ENCODE measurements around the gene FGF8. TPM values are rescaled to one million over a fixed set of nuclear protein-coding genes. Genes with fewer than 3 reads are reported as not detected.

The FGF8 gene
- total and polyA plus RNA-seq, 2 of the 4 experiments (the other 2 are of a cell fraction), result 0.17 TPM; not detected in 1

- TF ChIP-seq, protein P1, sequence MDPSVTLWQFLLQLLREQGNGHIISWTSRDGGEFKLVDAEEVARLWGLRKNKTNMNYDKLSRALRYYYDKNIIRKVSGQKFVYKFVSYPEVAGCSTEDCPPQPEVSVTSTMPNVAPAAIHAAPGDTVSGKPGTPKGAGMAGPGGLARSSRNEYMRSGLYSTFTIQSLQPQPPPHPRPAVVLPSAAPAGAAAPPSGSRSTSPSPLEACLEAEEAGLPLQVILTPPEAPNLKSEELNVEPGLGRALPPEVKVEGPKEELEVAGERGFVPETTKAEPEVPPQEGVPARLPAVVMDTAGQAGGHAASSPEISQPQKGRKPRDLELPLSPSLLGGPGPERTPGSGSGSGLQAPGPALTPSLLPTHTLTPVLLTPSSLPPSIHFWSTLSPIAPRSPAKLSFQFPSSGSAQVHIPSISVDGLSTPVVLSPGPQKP (IDR thresholded peaks at IDR 0.05; ENCODE audit: borderline replicate concordance, low read depth, low read length), result no peak
These were observed at the start of gene FGF8 (continued) for GRCh38 chr10:101775273-101776160.

GRCh38 chr10:101824736-101825135, 48.8 kb upstream of the FGF8 start:
- H3K18ac ChIP-seq (ENCODE audit: low read depth, low read length), result no peak overlapping the region
- no peak overlapping the region for H2BK120ac ChIP-seq (ENCODE audit: low read depth, low read length)
- H2BK5ac ChIP-seq (ENCODE audit: low read depth, low read length, poor library complexity, severe bottlenecking), result no peak overlapping the region
- BruUV-seq (replicated peaks), result no TSS peak
- dilution Hi-C loops (cut with HindIII; ENCODE audit: low sequenced_read_pairs, unreplicated experiment) (no loop called here), intact Hi-C loops (cut with micrococcal nuclease) (no loop called here), in situ Hi-C loops (cut with MboI; ENCODE audit: low sequenced_read_pairs) (loop anchor here (25.0 kb wide), 1 partner anchor 887 kb away; no protein-coding TSS in a partner anchor)
- CTCF ChIA-PET, result no interaction called here
- no peaks in the 10 kb centered on the region; the same call in 1 of the 2 replicates for H4K20me1 ChIP-seq (ENCODE audit: insufficient read depth, low read length)
- H3K14ac ChIP-seq (replicated peaks; ENCODE audit: low read depth, low read length), result no peak overlapping the region
- H3K27me3 ChIP-seq (ENCODE audit: control insufficient read depth, insufficient read depth, low read length), result no peaks in the 10 kb centered on the region
- no peak overlapping the region for H4K5ac ChIP-seq (ENCODE audit: low read depth, low read length)
- H3K4me3 ChIP-seq (ENCODE audit: insufficient read depth, low read depth, low read length), result no peak overlapping the region
- no peak overlapping the region for H3K9ac ChIP-seq (ENCODE audit: low read depth, low read length)
- H2AK9ac ChIP-seq (replicated peaks; ENCODE audit: low read depth, low read length, poor library complexity), result no peak overlapping the region
- no peak overlapping the region for H4K8ac ChIP-seq (ENCODE audit: low read depth in 2 of 2, low read length in 2 of 2)
- no peak for ATAC-seq (ENCODE audit: low read depth)
- no peak overlapping the region for H3K4me2 ChIP-seq (ENCODE audit: low read depth, low read length)
- no peak overlapping the region for H3K4ac ChIP-seq (ENCODE audit: low read depth, low read length)
- no peaks in the 10 kb centered on the region for H3K9me3 ChIP-seq (ENCODE audit: control insufficient read depth, insufficient read depth, low read length)
- no peak overlapping the region for H3K23ac ChIP-seq (ENCODE audit: low read depth, low read length)
- H4K91ac ChIP-seq (ENCODE audit: insufficient read depth, low read depth, low read length), result no peak overlapping the region
- no peak for TF ChIP-seq RAD21 (IDR thresholded peaks at IDR 0.05; ENCODE audit: low read length)
- no peak for TF ChIP-seq MAZ (IDR thresholded peaks at IDR 0.05; ENCODE audit: borderline replicate concordance, low read depth, low read length)
- TF ChIP-seq CHD1 (IDR thresholded peaks at IDR 0.05; ENCODE audit: low read depth, low read length), result no peak
- TF ChIP-seq, protein P2, sequence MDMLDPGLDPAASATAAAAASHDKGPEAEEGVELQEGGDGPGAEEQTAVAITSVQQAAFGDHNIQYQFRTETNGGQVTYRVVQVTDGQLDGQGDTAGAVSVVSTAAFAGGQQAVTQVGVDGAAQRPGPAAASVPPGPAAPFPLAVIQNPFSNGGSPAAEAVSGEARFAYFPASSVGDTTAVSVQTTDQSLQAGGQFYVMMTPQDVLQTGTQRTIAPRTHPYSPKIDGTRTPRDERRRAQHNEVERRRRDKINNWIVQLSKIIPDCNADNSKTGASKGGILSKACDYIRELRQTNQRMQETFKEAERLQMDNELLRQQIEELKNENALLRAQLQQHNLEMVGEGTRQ (IDR thresholded peaks at IDR 0.05; ENCODE audit: low read depth, low read length), result no peak
- no peak for TF ChIP-seq SMC3 (IDR thresholded peaks at IDR 0.05; ENCODE audit: low read depth, low read length)
- TF ChIP-seq RFX5 (IDR thresholded peaks at IDR 0.05; ENCODE audit: low read depth, low read length), result no peak
- H3K9me1 ChIP-seq (ENCODE audit: insufficient read depth, low read length), result 0 out of 2 replicates have a peak, but pooled peaks cover 5% of the 10 kb centered on the region
- no peak overlapping the region for H2BK15ac ChIP-seq (ENCODE audit: low read depth, low read length)
- no peaks in the 10 kb centered on the region for H3K4me1 ChIP-seq (ENCODE audit: control insufficient read depth, insufficient read depth, low read length)
- H3K27ac ChIP-seq (ENCODE audit: insufficient read depth, low read length), result no peak overlapping the region
- POLR2A ChIA-PET (ENCODE audit: unreplicated experiment), result no interaction called here
- DNase-seq, result no peak
- H2AFZ ChIP-seq (replicated peaks; ENCODE audit: low read length, poor library complexity), result no peak overlapping the region
- WGBS, 2 experiments (ENCODE audit: extremely low coverage in 2 of 2, insufficient read length in 1 of 2), result no CpG with 5 or more reads among the region's 2 CpGs
- no peak overlapping the region; the same call in 1 of the 2 replicates for H3K56ac ChIP-seq (ENCODE audit: extremely low read depth, insufficient read depth, low read length)
- no peak overlapping the region for H2BK20ac ChIP-seq (ENCODE audit: low read depth, low read length)
- H3K36me3 ChIP-seq (ENCODE audit: control insufficient read depth, insufficient read depth, low read length), result no peaks in the 10 kb centered on the region; the same call in 1 of the 2 replicates
- no peak overlapping the region for H2AK5ac ChIP-seq (ENCODE audit: low read depth, low read length)
- peaks cover 0 to 6% of the 10 kb centered on the region in 2 experiments; a peak in 1 of 4 replicates for H3K79me1 ChIP-seq (ENCODE audit: low read depth in 1 of 2, low read length in 2 of 2)
